Transverse colon (tissue), 4 donors: ENCODE results near the gene RCC2. TPM values are rescaled to one million over a fixed set of nuclear protein-coding genes. Genes with fewer than 3 reads are reported as not detected.

ENCODE experiments used
- DNase-seq: peaks from one replicate; pipeline ENCODE4 v3.0.0-alpha.2; 2019
- H3K27ac ChIP-seq, 4 donors: fragments of 200-600 bp; sonication (generic); 2 replicates each; pipeline ENCODE4 v1.5.1; 2016 to 2018; ENCODE audit warnings: inconsistent platforms in 4 of 4
- H3K27me3 ChIP-seq: fragments of 200-600 bp; sonication (generic); 2 replicates; pipeline ENCODE4 v1.5.1; 2017; ENCODE audit warnings: inconsistent platforms
- H3K36me3 ChIP-seq, 4 donors: fragments of 200-600 bp; sonication (generic); 2 replicates each; pipeline ENCODE4 v1.5.1; 2017 to 2019; ENCODE audit warnings: inconsistent platforms in 4 of 4
- H3K4me1 ChIP-seq, 4 donors: fragments of 200-600 bp; sonication (generic); 2 replicates each; pipeline ENCODE4 v1.5.1; 2017 to 2020; ENCODE audit warnings: inconsistent platforms in 4 of 4
- H3K4me3 ChIP-seq, 4 donors: fragments of 200-600 bp; sonication (generic); 1 replicate in 1 of 4; 2 replicates in 3 of 4; pipeline versions ENCODE4 v1.5.1 to v1.6.1; 2017 to 2019; ENCODE audit warnings: inconsistent platforms in 4 of 4
- H3K9me3 ChIP-seq, 2 donors: fragments of 200-600 bp; sonication (generic); 2 replicates each; pipeline ENCODE4 v1.5.1; 2017 to 2019; ENCODE audit warnings: inconsistent platforms in 2 of 2
- EP300 ChIP-seq: sonication (generic); formaldehyde crosslinking; IDR thresholded peaks from one replicate; pipeline ENCODE4 v1.6.1; 2017; ENCODE audit warnings: antibody characterized with exemption, low read depth
- POLR2A ChIP-seq: fragments of 450-650 bp; IDR thresholded peaks from one replicate; pipeline ENCODE4 v1.6.1; 2016; ENCODE audit warnings: antibody characterized with exemption, mild to moderate bottlenecking, moderate library complexity
- POLR2AphosphoS5 ChIP-seq, 3 donors: sonication (generic); formaldehyde crosslinking; IDR thresholded peaks; one replicate each; pipeline ENCODE4 v1.6.1; 2016; ENCODE audit warnings: antibody characterized with exemption in 3 of 3
- WGBS, 2 donors: methylation state at CpG; one replicate each; pipeline ENCODE4 v1.1.5; 2018; ENCODE audit warnings: low coverage in 1 of 2; 5-methylcytosine and 5-hydroxymethylcytosine counted together
- in situ Hi-C, 4 donors: fragments of 200-750 bp; cut with MboI; loops; one replicate each; pipeline versions ENCODE4 v1.15.0 to v1.15.1; 2017; ENCODE audit warnings: low sequenced_read_pairs in 3 of 4, low pct_ligation_motif_present in 1 of 4, low pct_unique_long_range_greater_than_20kb in 1 of 4
- intact Hi-C: fragments of 100-400 bp; cut with DNase I; formaldehyde crosslinking; loops from one replicate; pipeline ENCODE4 v1.15.1; 2023; ENCODE audit warnings: low total_unique reads
- total RNA-seq, 4 donors: library from RNA; depleted of rRNA; stranded (reverse); fragments of >200 nt; gene quantifications; one replicate each; pipeline ENCODE4 v1.1.0, GENCODE V29; 2016
- TF ChIP-seq, protein P1 (sequence below), 5 experiments: fragments of 200-600 bp in 3 of 5; fragments of 450-650 bp in 2 of 5; sonication (generic) in 3 of 5; IDR thresholded peaks; 1 replicate in 2 of 5; 2 replicates in 3 of 5; pipeline ENCODE4 v1.5.1; 2016 to 2017; ENCODE audit warnings: antibody characterized with exemption in 5 of 5, inconsistent platforms in 3 of 5, mild to moderate bottlenecking in 2 of 5, moderate library complexity in 1 of 5

The RCC2 gene
- total RNA-seq, 4 donors from 2014 or later, result 22.0 to 82.2 (median 25.3) TPM

DNA sequence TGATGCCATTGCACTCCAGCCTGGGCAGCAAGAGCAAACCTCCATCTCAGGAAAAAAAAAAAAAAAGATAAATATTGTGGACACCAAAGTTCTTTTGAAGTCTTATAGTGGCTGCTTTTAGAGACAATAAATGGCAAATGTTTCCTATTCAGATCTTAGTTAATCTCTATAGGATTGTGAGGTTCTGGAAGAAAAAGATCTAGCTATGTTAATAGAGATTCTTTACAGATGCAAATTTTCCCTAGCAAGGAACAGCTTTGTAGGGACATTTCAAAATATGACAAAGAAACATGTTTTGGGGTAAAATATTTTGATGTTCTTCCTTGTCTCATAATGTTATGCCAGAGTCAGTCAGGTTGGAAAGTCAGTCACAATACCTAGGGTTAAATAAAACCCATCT, 24.5 kb upstream of the RCC2 start:
- Histone ChIP-seq H3K9me3 (no peaks in the 10 kb centered on the region), H3K36me3 (no peaks in the 10 kb centered on the region), H3K4me1 (no peaks in the 10 kb centered on the region), H3K4me3 (no peak overlapping the region), H3K27ac (no peak overlapping the region), H3K27me3 (peaks cover 16% of the 10 kb centered on the region)
- intact Hi-C loops (no loop called here), in situ Hi-C loops (no loop called here)
- no peak for TF ChIP-seq POLR2AphosphoS5 (IDR thresholded peaks at IDR 0.05)
- TF ChIP-seq, protein P1, sequence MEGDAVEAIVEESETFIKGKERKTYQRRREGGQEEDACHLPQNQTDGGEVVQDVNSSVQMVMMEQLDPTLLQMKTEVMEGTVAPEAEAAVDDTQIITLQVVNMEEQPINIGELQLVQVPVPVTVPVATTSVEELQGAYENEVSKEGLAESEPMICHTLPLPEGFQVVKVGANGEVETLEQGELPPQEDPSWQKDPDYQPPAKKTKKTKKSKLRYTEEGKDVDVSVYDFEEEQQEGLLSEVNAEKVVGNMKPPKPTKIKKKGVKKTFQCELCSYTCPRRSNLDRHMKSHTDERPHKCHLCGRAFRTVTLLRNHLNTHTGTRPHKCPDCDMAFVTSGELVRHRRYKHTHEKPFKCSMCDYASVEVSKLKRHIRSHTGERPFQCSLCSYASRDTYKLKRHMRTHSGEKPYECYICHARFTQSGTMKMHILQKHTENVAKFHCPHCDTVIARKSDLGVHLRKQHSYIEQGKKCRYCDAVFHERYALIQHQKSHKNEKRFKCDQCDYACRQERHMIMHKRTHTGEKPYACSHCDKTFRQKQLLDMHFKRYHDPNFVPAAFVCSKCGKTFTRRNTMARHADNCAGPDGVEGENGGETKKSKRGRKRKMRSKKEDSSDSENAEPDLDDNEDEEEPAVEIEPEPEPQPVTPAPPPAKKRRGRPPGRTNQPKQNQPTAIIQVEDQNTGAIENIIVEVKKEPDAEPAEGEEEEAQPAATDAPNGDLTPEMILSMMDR (IDR thresholded peaks at IDR 0.05), result no peak
- TF ChIP-seq POLR2A, result no peak
- TF ChIP-seq EP300, result no peak
- DNase-seq, result no peak

DNA sequence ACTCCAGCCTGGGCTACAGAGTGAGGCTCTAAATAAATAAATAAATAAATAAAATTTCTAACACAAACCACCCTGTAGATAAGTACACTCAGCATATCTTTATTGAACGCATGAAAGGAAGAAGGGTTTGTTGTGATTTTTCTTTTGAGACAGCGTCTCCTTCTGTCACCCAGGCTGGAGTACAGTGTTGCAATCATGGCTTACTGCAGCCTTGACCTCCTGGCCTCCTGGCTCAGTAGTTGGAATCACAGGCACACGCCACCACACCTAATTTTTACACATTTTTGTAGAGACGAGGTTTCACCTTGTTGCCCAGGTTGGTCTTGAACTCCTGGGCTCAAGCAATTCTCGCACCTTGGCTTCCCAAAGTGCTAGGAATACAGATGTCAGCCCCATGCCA, 23.2 kb upstream of the RCC2 start:
- TF ChIP-seq POLR2A, result no peak
- TF ChIP-seq EP300, result no peak
- TF ChIP-seq, protein P1 (IDR thresholded peaks at IDR 0.05), result no peak
- TF ChIP-seq POLR2AphosphoS5 (IDR thresholded peaks at IDR 0.05), result no peak
- in situ Hi-C loops (no loop called here), intact Hi-C loops (no loop called here)
- 61 to 71% methylated on average over 3 to 5 of the region's 5 CpGs for WGBS, 2 donors
- no peak for DNase-seq
- Histone ChIP-seq H3K27me3 (peaks cover 7% of the 10 kb centered on the region), H3K9me3 (no peaks in the 10 kb centered on the region), H3K4me3 (no peak overlapping the region), H3K27ac (no peak overlapping the region), H3K4me1 (no peaks in the 10 kb centered on the region), H3K36me3 (no peaks in the 10 kb centered on the region)

DNA sequence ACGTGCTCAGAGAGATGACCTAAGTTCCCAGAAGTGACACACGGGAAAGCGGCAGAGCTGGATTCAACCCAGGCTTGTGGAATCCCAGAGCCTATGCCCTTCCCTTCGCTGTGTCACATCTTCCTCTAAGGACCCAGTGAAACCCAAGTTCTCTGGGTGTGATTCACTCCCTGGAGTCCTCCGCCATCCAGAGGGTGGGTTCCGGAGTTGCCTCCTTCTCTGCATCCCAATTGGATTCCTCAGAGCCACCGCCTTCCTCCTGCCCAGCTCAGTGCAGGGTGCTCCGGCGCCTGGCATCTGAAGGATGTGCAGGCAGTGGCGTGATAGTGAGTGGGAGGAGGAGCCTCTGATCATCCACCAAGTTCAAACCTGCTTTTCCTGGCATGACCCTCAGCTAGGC, 20.7 kb upstream of the RCC2 start:
- H3K9me3 ChIP-seq, result no peaks in the 10 kb centered on the region
- H3K4me3 ChIP-seq, result no peak overlapping the region
- in situ Hi-C loops, result no loop called here
- H3K36me3 ChIP-seq, result no peaks in the 10 kb centered on the region
- TF ChIP-seq POLR2AphosphoS5 (IDR thresholded peaks at IDR 0.05), result no peak
- TF ChIP-seq, protein P1 (IDR thresholded peaks at IDR 0.05), result no peak
- no peak for TF ChIP-seq EP300
- TF ChIP-seq POLR2A, result no peak
- WGBS, 2 donors, result 60 to 72% methylated on average over 2 to 10 of the region's 10 CpGs
- no peak for DNase-seq
- intact Hi-C loops, result no loop called here
- no peak overlapping the region for H3K27ac ChIP-seq
- H3K4me1 ChIP-seq, result no peaks in the 10 kb centered on the region
- H3K27me3 ChIP-seq, result peaks cover 7% of the 10 kb centered on the region

DNA sequence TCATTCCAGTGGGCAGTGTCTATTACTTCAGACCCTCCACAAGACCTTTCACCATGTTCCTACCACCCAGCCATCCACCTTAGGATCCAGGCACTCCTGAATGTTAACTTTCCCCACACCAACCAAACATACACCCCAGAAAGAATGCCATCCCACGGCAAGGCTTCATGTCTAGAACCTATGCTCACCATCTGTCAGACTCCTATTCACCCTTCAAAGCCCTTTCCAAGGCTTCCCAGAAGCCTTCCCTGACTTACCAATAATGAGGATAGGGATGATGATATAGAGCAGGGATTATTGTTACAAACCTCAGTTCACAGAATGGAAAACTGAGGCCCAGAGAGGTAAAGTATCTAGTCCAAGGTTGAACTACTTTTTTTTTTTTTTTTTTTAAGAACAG, 19.3 kb upstream of the RCC2 start:
- H3K27me3 ChIP-seq, result peaks cover 7% of the 10 kb centered on the region
- H3K4me3 ChIP-seq, result no peak overlapping the region
- DNase-seq, result no peak
- intact Hi-C loops (no loop called here), in situ Hi-C loops (no loop called here)
- no peaks in the 10 kb centered on the region for H3K9me3 ChIP-seq
- H3K36me3 ChIP-seq, result no peaks in the 10 kb centered on the region
- TF ChIP-seq POLR2A, result no peak
- TF ChIP-seq EP300, result no peak
- TF ChIP-seq, protein P1 (IDR thresholded peaks at IDR 0.05), result no peak
- no peak for TF ChIP-seq POLR2AphosphoS5 (IDR thresholded peaks at IDR 0.05)
- WGBS, 2 donors, result 91% methylated on average over 1 of the region's 1 CpG; no CpG with 5 or more reads in 1 of the 2 donors
- H3K4me1 ChIP-seq, result no peaks in the 10 kb centered on the region
- no peak overlapping the region for H3K27ac ChIP-seq
